Measurements from ENCODE around the gene JADE3. TPM values are rescaled to one million over a fixed set of nuclear protein-coding genes. Genes with fewer than 3 reads are reported as not detected.

JADE3 gene
- total RNA-seq, result 10 to 100 TPM in 1 of 6 donors, 1 to 10 TPM in 5; 4.2 to 10.7 (median 7.8) TPM

DNA sequence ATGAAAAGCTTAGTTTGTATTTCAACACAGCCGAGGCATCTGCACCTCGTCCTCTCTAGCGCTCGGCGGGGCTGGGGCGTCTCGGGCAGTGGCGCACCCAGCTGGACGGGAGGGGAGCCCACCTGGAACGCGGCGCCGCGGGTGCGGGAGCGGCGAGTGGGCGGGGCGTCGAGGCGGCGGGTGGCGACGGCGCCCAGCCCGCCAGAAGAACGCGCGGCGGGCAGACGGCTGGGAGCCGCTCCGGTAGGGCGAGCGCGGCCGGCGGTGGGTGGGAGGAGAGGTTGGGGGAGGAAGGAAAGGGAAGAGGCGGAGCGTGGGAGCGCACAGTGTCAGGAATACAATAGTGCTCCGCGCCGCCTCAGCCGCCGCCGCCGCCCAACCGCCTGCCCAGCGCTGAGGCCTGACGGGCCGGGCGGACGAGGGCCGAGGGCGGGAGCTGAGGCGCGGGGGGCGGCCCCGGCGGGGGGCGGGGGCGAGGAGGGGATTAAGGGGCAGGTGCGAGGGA lies at the start of gene JADE3:
TSS of gene JADE3 (plus strand) at position 324 of the 505 bp plus-strand sequence. CDS start 72,474 bp downstream, outside the sequence.
- peaks cover 0 to 3% (median 0%) of the 10 kb centered on the region in 4 donors for H3K4me1 ChIP-seq
- 37% methylated on average over 41 of the region's 64 CpGs; no CpG with 5 or more reads in 1 of the 2 donors for WGBS, 2 donors
- no peaks in the 10 kb centered on the region for H3K27me3 ChIP-seq
- TF ChIP-seq, protein P1, sequence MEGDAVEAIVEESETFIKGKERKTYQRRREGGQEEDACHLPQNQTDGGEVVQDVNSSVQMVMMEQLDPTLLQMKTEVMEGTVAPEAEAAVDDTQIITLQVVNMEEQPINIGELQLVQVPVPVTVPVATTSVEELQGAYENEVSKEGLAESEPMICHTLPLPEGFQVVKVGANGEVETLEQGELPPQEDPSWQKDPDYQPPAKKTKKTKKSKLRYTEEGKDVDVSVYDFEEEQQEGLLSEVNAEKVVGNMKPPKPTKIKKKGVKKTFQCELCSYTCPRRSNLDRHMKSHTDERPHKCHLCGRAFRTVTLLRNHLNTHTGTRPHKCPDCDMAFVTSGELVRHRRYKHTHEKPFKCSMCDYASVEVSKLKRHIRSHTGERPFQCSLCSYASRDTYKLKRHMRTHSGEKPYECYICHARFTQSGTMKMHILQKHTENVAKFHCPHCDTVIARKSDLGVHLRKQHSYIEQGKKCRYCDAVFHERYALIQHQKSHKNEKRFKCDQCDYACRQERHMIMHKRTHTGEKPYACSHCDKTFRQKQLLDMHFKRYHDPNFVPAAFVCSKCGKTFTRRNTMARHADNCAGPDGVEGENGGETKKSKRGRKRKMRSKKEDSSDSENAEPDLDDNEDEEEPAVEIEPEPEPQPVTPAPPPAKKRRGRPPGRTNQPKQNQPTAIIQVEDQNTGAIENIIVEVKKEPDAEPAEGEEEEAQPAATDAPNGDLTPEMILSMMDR (IDR thresholded peaks at IDR 0.05), result no peak
- TF ChIP-seq POLR2AphosphoS5 (IDR thresholded peaks at IDR 0.05) (peak in 1 of 2 donors; percentile 56), POLR2A (IDR thresholded peaks at IDR 0.05) (peak in 1 of 4 donors; percentile 49)
- peak; percentile 88 to 96 for ATAC-seq (ENCODE audit: low FRiP score in 2 of 2)
- H3K27ac ChIP-seq, result peak within 1 kb of the TSS; percentile 65 to 88 (median 71)
- no peaks in the 10 kb centered on the region for H3K36me3 ChIP-seq
- peak; percentile 78 to 93 for DNase-seq
- peak within 1 kb of the TSS; percentile 36 to 79 (median 74) for H3K4me3 ChIP-seq
- H3K9me3 ChIP-seq, result peaks cover 0 to 6% (median 0%) of the 10 kb centered on the region in 4 donors

DNA sequence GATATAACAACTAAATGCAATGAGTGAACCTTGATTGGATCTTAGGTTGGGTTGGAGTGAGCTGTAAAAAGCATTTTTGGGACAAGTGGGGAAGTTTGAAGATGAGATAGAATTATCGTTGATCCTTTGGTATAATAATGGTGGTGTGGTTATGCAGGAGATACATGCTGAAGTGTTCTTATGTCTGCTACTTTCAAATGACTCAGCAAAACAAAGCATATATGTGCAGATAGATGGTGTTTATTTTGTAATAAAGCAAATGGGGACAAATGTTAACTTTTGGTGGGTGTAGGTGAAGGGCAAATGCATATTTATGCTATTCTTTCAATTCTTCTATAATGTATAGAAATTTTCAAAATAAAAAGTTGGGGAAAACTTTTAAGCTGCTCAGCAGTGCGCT lies 49.1 kb upstream of the JADE3 start:
- no peak for ATAC-seq (ENCODE audit: low FRiP score in 2 of 2)
- Histone ChIP-seq H3K4me1 (no peaks in the 10 kb centered on the region), H3K4me3 (no peak overlapping the region), H3K9me3 (no peaks in the 10 kb centered on the region), H3K36me3 (no peaks in the 10 kb centered on the region), H3K27ac (no peak overlapping the region), H3K27me3 (no peaks in the 10 kb centered on the region)
- TF ChIP-seq EP300 (IDR thresholded peaks at IDR 0.05), result no peak
- TF ChIP-seq, protein P1 (IDR thresholded peaks at IDR 0.05), result no peak
- no peak for TF ChIP-seq POLR2AphosphoS5 (IDR thresholded peaks at IDR 0.05)
- no peak for TF ChIP-seq POLR2A (IDR thresholded peaks at IDR 0.05)
- WGBS, 2 donors, result 78 to 97% methylated on average over 2 of the region's 2 CpGs
- DNase-seq, result no peak

DNA sequence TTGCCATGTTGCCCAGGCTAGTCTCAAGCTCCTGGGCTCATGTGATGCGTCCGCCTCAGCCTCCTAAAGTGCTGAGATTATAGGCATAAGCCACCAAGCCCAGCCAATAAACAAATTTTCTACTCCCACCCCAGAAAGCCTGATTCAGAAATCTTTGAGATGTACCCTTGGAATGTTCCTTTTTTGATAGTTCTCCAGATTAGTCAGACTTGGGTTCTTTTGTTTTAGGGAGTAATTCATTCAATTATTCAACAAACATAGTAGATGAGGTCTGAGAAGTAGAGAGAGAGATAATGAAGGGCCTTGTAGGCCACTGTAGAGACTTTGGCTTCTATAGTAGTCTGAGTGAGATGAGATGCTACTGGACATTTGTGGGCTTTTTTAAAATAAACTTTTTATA lies 47.6 kb upstream of the JADE3 start:
- ATAC-seq (ENCODE audit: low FRiP score in 2 of 2) (no peak), DNase-seq (no peak)
- Histone ChIP-seq H3K36me3 (no peaks in the 10 kb centered on the region), H3K9me3 (no peaks in the 10 kb centered on the region), H3K27me3 (no peaks in the 10 kb centered on the region), H3K4me1 (no peaks in the 10 kb centered on the region), H3K27ac (no peak overlapping the region), H3K4me3 (no peak overlapping the region)
- TF ChIP-seq, protein P1 (IDR thresholded peaks at IDR 0.05), result no peak
- TF ChIP-seq EP300 (IDR thresholded peaks at IDR 0.05) (no peak), POLR2A (IDR thresholded peaks at IDR 0.05) (no peak)
- WGBS, 2 donors, result 85 to 100% methylated on average over 2 of the region's 2 CpGs

DNA sequence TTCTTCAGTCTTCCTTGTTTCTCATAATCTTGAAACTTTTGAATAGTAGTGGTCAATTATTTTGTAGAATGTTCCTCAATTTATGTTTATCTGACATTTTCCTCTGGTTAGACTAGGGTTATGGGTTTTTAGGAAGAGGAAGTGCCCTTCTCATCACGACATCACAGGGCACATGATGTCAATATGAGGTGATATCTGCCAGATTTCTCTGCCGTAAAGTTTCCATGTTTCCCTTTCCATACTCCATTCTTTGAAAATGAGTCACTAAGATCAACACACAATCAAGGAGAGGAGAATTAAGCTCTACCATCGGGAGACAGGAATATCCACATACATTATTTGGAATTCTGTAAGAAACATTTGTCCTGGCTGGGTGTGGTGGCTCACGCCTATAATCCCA lies 46.9 kb upstream of the JADE3 start:
- Histone ChIP-seq H3K27ac (no peak overlapping the region), H3K27me3 (no peaks in the 10 kb centered on the region), H3K4me1 (no peaks in the 10 kb centered on the region), H3K4me3 (no peak overlapping the region), H3K36me3 (no peaks in the 10 kb centered on the region), H3K9me3 (no peaks in the 10 kb centered on the region)
- WGBS, 2 donors, result 48 to 71% methylated on average over 2 to 4 of the region's 4 CpGs
- no peak for DNase-seq
- no peak for ATAC-seq (ENCODE audit: low FRiP score in 2 of 2)
- TF ChIP-seq EP300 (IDR thresholded peaks at IDR 0.05), result no peak
- TF ChIP-seq POLR2AphosphoS5 (IDR thresholded peaks at IDR 0.05), result no peak
- TF ChIP-seq, protein P1 (IDR thresholded peaks at IDR 0.05), result no peak
- no peak for TF ChIP-seq POLR2A (IDR thresholded peaks at IDR 0.05)

DNA sequence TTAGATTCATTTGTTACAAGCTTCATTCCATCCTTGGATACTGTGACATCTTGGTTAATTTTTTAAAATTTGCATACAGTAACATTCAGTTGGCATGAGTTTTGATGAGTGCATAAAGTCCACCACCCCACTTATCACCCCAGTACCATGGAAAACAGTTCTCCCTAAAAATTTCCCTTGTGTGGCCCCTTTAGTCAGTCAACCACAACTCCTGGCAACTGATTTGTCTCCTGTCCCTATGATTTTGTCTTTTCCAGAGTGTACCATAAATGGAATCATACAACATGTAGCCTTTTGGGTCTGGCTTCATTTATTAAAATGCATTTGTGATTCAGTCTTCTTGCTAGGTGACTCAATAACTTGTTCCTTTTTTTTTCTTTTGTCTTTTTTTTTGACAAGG lies 45.5 kb upstream of the JADE3 start:
- no peaks in the 10 kb centered on the region for H3K4me1 ChIP-seq
- ATAC-seq (ENCODE audit: low FRiP score in 2 of 2) (no peak), DNase-seq (no peak)
- H3K9me3 ChIP-seq, result no peaks in the 10 kb centered on the region
- no peak overlapping the region for H3K4me3 ChIP-seq
- no peaks in the 10 kb centered on the region for H3K27me3 ChIP-seq
- no peaks in the 10 kb centered on the region for H3K36me3 ChIP-seq
- no peak overlapping the region for H3K27ac ChIP-seq
- TF ChIP-seq EP300 (IDR thresholded peaks at IDR 0.05) (no peak), POLR2A (IDR thresholded peaks at IDR 0.05) (no peak), POLR2AphosphoS5 (IDR thresholded peaks at IDR 0.05) (no peak)
- TF ChIP-seq, protein P1 (IDR thresholded peaks at IDR 0.05), result no peak
